GM19372 (cell line): ENCODE measurements around the gene MTR.

Source experiments
- ATAC-seq: cut with Tn5 transposase; IDR thresholded peaks from one replicate; pipeline ENCODE4 v1.9.1; 2021; ENCODE audit warnings: mild to moderate bottlenecking, low read depth, moderate library complexity; ENCODE audit not compliant: unreplicated experiment

Gene MTR

DNA sequence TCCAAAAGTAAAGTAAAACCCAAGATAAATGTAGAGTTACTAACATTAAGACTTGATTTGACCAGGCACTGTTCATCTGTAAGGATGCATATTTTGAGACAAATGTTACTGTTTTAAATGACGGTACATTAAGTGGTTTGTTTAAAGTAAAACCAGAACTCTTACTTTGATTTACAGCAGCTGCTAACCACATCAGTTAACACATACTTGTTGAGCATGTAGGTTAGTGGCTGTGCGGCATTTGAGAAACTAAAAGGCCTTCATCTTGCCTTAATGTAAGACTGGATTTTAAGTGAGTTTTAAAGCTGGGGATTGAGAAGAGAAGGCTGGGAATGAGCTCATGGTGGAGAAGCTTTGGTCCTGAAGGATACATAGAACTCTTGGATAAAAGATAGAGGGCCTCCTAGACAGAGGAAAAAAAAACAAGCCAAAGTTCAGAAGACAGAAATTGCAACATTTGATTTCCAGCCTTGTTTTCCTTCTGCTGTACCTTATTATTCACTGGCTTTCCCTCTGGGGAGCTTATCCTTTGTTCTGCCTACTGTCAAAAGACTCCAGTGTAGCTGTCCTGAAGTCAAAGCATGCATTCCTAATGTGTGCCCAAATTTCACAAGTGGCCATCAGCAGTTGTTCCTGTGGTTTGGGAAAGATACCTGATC lies 66.6 kb downstream of the MTR start:
- no peak for ATAC-seq

GRCh38 chr1:236862219-236862591 lies 67.1 kb downstream of the MTR start:
- no peak for ATAC-seq

GRCh38 chr1:236862615-236863211 lies 67.6 kb downstream of the MTR start:
- no peak for ATAC-seq

DNA sequence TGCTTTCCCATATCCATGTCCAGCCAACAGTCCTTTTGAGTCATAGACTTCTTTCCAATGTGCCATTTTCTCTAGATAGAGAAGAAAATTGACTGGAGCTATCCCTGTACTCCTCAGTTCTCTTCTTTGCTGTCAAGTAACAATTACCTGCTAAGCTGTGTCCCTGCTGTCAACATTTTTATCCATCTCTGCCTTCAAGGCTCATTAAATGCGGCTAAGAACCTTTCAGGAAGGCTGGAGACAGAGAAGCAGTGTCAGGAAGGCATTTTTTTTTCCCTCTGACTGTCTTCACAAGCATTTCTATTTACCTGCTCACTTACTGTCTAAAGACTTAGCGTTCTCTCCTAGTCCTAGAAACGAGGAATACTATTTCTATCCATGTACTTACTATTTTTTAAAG lies 69.1 kb downstream of the MTR start:
- no peak for ATAC-seq

DNA sequence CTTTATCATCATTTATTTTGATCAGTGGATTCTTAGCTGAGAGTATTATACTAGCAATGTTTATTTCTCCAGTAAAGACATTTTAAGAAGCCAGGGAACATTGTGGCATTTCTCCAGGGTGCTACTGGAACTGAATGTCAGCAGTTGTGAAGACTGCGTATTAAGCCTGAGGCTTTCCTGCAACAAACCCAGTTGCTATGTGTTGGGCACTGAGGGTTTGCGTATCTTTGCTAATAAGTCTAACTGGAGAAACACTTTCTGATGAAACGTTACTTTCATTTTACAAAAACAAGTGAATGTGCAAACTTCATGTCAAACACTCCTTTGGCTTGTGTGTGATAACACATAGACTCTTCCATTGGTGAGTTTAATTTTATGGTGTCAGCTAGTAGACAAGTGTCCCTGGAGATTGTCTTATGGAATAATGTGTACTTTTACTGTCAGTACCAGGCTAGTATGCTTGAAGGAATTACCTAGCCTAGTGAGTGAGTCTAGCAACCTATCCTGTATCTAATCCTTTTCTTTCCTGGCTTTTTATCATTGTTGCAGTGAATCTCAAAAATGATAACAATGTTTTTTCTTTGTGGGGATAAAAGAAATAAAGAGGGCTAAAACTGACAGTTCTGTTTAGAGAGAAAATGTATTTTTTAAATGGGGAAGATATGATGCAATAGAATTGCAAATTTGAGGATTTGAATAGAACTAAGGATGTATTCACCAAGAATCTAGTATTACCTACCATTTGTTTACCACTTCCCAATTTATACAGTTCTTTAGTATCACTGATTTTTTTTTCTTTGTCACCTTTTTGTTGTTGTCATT lies 70.1 kb downstream of the MTR start:
- ATAC-seq, result no peak

GRCh38 chr1:236865818-236866155 lies 70.7 kb downstream of the MTR start:
- ATAC-seq, result no peak

DNA sequence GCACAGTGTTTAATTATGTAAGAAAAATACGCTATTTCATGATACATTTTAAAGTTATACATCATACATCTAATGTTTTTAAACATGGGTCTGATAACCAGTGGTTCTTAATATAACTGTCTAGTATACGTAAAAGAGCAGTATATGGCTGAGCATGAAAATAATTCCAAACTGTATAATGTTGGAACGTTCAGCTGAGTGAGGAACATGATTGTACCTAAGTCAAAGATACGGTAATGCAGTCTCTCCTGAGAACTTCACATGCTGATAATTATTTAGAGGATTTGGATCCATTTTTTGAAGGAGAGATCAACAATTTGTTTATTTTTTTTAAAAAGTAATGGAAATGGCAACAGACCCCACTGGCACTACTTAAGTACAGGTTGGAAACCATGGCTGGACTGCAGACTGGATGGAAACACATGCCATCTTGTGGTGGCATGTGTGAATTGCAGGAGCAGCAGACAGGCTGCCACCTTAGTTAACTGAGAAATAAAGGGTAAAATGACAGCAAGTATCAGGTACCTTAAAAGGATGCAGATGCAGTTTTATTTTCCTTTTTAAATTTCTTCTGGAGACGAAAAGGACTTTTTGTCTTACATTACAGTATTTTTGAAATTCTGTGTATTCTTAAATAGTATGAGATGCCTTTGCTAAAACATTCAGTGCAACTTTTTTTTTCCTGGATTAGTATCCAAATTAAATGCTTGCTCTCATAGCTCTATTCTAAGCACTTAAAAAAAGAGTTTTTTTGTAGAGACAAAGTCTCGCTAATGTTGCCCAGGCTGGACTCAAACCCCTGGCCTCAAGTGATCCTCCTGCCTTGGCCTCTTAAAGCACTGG lies 73.8 kb downstream of the MTR start:
- peak; percentile 79 for ATAC-seq

- ATAC-seq, result no peak
Observed at GRCh38 chr1:236869911-236870310, 74.8 kb downstream of the MTR start.

- ATAC-seq, result no peak
Observed at GRCh38 chr1:236870721-236871120, 75.6 kb downstream of the MTR start.

GRCh38 chr1:236872075-236872666 lies 77.1 kb downstream of the MTR start:
- ATAC-seq, result no peak

DNA sequence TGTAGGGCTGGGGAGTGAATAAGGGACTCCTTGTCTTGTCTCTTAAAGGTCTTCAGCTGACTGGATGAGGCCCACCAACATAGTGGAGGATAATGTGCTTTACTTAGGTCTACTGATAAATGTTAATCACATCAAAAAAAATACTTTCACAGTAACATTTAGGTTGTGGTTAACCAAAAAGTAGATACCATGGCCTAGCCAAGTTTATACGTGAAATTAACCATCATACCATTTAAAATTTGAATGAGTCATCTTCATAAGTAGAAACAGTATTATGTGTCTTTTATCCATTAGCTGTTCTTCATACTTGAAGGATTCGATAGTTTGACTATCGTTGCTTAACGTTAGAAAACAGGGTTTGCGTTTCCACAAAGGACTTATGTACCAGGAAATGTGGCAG lies 80.9 kb downstream of the MTR start:
- ATAC-seq, result no peak

DNA sequence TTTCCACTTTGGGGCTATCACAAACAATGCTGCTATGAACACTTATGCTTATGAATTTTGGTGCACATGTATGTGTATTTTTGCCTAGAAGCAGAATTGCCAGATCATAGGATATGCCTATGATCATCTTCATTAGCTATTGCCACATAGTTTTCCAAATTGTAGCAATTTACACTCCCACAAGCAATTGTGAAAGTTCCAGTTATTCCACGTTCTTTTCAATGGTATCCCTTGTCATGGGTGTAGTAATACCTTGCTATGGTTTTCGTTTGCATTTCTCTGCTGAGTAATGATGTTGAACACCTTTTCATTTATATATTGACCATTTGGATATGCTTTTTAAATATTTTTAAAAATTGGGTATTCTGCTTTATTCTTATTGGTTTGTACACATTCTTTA lies 82.6 kb downstream of the MTR start:
- ATAC-seq, result no peak

DNA sequence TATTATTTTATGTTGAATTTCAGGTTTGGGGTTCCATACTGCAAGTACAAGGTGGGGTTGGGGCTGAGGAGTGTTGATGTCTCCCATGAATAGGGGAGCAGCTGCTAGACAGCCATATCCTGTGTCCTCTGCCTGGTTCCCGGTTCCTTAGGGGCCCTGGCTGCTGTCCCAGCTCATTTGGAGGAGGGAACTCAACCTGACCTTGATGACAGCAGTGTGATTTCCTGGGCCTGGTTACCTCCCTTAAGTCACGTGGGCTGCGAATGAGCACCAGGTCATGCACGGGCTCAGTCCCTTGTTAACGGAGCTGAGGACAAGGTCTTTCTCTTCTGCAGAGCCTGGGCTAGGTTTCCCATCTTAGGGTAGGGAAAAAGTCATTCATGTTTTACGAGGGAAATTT lies 85.1 kb downstream of the MTR start:
- ATAC-seq, result no peak

- ATAC-seq, result no peak
Observed at GRCh38 chr1:236882678-236883077, 87.6 kb downstream of the MTR start.

GRCh38 chr1:236886199-236886598 lies 91.1 kb downstream of the MTR start:
- ATAC-seq, result no peak

- no peak for ATAC-seq
Observed at GRCh38 chr1:236887081-236887480, 92.0 kb downstream of the MTR start.

DNA sequence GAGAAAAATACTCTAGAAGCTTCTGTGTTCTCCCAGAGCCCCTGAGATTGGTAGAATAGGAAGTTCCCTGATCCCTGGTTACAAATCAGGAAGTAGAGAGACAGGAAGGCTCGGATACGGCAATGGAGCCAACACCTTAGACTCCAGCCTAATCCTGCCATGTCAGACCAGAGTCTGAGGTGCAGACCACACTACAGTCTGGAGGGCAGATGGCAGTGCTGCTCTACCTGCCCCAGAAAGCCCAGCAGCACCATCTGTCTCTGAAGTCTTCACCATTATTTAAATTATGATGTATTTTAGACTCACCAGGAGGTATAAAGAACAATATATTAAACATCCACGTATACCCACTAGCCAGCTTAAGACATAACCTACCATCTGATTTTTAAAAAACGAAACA lies 93.0 kb downstream of the MTR start:
- no peak for ATAC-seq

- no peak for ATAC-seq
Observed at GRCh38 chr1:236888903-236889302, 93.8 kb downstream of the MTR start.

- no peak for ATAC-seq
Observed at GRCh38 chr1:236890152-236891056, 95.3 kb downstream of the MTR start.
